Epithelial cell of esophagus (primary cell): ENCODE measurements around the gene CD79A.
A peak's percentile ranks its signal among the peaks of the same experiment; 100 is the strongest.

ENCODE experiments used
- DNase-seq: peaks from one replicate; pipeline ENCODE4 v3.0.0; 2010; ENCODE audit warnings: low read depth
- H3K4me3 ChIP-seq: 2 replicates; pipeline ENCODE4 v1.5.1; 2011; ENCODE audit warnings: mild to moderate bottlenecking, low read length, control low read depth
- TF ChIP-seq, protein P1 (sequence below): IDR thresholded peaks from 2 replicates; pipeline ENCODE4 v1.5.1; 2011; ENCODE audit warnings: low read depth, mild to moderate bottlenecking, low read length, control low read depth, inconsistent platforms; ENCODE audit not compliant: insufficient read depth; ENCODE audit errors: missing control alignments

CD79A gene

DNA sequence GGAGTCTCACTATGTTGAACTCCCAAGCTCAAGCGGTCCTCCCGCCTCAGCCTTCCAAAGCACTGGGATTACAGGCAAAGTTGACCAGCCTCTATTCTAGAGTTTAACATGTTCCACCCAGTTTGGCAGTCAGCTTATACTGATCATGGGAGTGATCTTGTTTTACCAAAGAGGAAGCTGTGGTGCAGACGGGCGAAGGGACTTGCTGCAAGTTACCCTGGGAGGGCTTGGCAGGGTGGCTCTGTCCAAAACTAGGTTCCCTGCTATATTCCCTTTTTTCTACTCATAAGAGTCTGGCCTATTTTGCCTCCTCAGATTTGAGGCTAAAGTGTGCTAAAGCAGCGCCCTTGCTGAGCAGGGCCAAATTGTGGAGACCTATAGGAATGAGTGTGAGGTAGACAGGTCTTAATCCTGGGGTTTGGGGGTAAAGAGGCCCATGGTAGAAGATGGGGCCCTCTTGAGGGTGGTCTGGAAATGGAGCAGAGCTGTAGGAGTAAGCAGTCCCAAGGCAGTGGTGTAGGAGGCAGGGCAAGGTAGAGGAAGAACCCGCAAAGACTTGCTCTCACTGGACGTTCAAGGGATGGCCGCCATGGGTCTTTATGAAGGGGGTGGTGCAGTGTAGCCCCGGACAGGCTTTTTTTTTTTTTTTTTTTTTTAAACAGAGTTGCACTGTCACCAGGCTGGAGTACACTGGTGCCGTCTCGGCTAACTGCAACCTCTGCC lies 13.7 kb upstream of the CD79A start:
- DNase-seq, result no peak
- peak overlapping the region; percentile 1 for H3K4me3 ChIP-seq
- TF ChIP-seq, protein P1, sequence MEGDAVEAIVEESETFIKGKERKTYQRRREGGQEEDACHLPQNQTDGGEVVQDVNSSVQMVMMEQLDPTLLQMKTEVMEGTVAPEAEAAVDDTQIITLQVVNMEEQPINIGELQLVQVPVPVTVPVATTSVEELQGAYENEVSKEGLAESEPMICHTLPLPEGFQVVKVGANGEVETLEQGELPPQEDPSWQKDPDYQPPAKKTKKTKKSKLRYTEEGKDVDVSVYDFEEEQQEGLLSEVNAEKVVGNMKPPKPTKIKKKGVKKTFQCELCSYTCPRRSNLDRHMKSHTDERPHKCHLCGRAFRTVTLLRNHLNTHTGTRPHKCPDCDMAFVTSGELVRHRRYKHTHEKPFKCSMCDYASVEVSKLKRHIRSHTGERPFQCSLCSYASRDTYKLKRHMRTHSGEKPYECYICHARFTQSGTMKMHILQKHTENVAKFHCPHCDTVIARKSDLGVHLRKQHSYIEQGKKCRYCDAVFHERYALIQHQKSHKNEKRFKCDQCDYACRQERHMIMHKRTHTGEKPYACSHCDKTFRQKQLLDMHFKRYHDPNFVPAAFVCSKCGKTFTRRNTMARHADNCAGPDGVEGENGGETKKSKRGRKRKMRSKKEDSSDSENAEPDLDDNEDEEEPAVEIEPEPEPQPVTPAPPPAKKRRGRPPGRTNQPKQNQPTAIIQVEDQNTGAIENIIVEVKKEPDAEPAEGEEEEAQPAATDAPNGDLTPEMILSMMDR, result no peak

DNA sequence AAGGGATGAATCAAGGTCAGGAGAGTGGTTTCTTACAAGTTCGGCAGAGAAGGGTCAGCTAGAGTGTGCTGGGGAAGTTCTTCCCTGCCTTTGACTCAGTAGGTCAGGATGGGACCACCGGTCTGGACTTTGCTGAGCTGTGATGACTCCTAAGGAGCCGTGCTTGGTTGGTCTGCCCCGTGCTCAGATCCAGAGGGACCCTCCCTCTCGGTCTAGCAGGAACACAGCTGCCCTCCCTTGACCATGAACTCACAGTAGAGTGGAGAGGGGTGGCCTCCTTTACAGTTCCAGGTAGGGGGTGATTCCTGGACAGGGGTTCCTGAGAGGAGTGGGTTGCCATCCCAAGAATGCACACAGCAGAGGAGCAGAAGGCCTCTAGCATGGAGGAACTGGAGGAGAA lies 12.7 kb upstream of the CD79A start:
- no peak for DNase-seq
- TF ChIP-seq, protein P1, result no peak
- no peak overlapping the region for H3K4me3 ChIP-seq

DNA sequence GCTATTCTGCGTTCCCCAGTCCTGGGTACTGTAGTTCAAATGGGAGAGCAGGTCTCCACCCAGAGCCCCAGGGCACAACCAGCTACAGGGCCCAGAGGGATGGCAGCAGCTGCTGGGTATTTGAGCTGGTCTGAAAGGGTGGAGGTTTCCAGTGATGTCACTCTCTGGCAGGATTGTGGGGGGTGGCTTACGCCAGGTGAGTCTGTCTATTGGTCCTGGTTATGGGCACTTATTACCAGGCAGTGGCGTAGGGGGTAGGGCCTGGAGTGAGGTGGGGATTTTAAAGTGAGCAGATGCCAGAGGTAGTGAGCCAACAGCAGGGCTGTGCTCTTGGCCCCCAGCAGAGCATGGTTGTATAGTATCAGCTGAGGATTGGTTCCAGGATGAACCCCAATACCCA lies 10.8 kb upstream of the CD79A start:
- TF ChIP-seq, protein P1, result no peak

DNA sequence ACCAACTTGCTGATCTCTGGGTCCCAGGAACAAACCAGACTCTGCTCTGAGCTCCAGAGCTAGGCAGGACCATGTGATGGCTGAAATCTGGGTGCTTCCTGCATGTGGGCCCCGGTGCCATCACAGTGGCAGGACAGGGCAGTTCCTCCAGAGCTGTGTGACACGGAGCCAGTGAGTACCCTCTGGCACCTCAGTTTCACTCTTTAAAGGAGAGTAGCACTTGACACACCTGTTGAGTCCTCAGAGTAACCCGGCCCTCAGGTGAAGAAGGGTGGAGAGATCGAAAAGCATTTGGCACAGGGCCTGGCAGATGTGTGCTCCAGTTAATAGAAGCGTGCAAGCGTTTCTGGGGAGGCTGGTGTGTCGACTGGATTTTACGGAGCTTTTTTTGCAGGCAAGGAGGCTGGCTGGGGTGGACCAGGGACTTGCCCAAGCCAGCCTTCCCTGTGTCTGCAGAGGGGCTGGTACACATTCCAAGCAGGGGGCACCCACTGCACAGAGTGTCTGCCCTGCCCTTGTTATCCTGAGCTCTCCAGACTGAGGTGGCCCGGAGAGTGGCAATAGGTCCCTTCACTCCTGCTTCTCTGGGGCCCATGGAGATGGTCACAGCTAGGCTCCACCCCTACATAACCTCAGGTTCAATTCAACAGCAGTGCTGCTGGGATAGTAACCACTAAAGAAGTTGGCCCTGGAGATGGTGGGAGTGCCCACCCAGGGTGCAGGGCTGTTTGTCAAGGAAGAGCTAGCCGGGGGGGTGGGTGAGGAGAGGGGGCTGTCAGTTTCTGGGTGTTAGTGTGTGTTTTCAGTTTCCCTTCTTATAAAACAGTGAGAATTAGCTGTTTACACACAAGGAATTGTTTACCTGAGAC lies 8.7 kb upstream of the CD79A start:
- H3K4me3 ChIP-seq, result no peak overlapping the region
- no peak for DNase-seq
- TF ChIP-seq, protein P1, result no peak

More for the DNA sequence above, 10.8 kb upstream of the CD79A start:
- no peak overlapping the region for H3K4me3 ChIP-seq
- no peak for DNase-seq

DNA sequence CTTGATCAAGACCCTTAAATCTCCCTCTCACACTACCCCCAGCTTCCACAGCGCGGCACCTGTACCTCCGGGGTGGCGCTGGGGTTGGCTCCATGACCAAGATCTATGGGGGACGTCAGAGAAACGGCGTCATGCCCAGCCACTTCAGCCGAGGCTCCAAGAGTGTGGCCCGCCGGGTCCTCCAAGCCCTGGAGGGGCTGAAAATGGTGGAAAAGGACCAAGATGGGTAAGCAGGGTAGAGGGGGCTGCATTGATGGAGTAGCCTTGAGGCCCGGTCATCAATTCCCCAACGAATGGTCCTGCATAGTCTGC lies 8.1 kb upstream of the CD79A start:
- TF ChIP-seq, protein P1, result no peak
- no peak overlapping the region for H3K4me3 ChIP-seq
- DNase-seq, result no peak

DNA sequence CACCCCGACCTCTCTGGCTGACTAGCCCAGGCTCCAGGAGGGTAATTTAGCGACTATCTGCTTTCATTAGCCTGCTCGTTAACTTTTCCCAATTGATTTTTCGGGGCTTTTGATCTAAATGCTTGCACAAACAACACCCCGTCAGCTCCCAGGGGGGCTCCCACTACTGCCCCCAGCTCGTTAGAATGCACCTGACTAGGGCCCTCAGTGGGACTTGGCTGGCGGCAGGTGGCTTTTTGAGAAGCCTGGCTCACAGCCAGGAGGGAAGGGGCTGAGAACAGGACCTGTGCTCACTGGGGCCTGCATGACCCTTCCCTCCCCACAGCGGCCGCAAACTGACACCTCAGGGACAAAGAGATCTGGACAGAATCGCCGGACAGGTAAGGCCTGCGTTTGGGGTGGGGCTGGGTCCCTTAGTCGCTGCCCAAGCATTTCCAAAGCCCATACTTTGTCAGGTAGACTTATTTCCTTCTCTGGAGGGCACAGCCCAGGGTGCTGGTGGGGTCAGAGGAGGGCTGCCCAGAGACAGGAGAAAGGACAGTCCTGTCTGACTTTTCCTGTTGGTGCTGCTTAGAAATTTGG lies 7.6 kb upstream of the CD79A start:
- TF ChIP-seq, protein P1, result no peak
- no peak overlapping the region for H3K4me3 ChIP-seq
- no peak for DNase-seq
